Neural progenitor cell (in vitro differentiated cells): ENCODE data around the gene GPRC5B. TPM values are rescaled to one million over a fixed set of nuclear protein-coding genes. Genes with fewer than 3 reads are reported as not detected.
A peak's percentile ranks its signal among the peaks of the same experiment; 100 is the strongest.

Experiments
- DNase-seq: peaks from one replicate; pipeline ENCODE4 v3.0.0-alpha.2; 2016; ENCODE audit warnings: low spot score
- H2AFZ ChIP-seq: fragments of 200-600 bp; sonication (generic); replicated peaks from 2 replicates; pipeline ENCODE4 v1.6.1; 2016; ENCODE audit warnings: antibody characterized with exemption
- H3F3A ChIP-seq: fragments of 200-600 bp; sonication (generic); 2 replicates; pipeline ENCODE4 v1.6.1; 2016; ENCODE audit warnings: antibody characterized with exemption, low read depth
- H3K27ac ChIP-seq: fragments of 200-600 bp; sonication (generic); 2 replicates; pipeline ENCODE4 v1.5.1; 2016; ENCODE audit warnings: mild to moderate bottlenecking
- H3K27me3 ChIP-seq: fragments of 200-600 bp; sonication (generic); 2 replicates; pipeline ENCODE4 v1.6.1; 2016; ENCODE audit warnings: mild to moderate bottlenecking, moderate library complexity
- H3K36me3 ChIP-seq: fragments of 200-600 bp; sonication (generic); 2 replicates; pipeline ENCODE4 v1.5.1; 2016
- H3K4me1 ChIP-seq: fragments of 200-600 bp; sonication (generic); 2 replicates; pipeline ENCODE4 v1.6.1; 2016; ENCODE audit warnings: mixed run types
- H3K4me2 ChIP-seq: fragments of 200-600 bp; sonication (generic); 2 replicates; pipeline ENCODE4 v1.6.1; 2016
- H3K4me3 ChIP-seq: fragments of 200-600 bp; sonication (generic); 2 replicates; pipeline ENCODE4 v1.5.1; 2016
- H3K79me2 ChIP-seq: fragments of 200-600 bp; sonication (generic); 2 replicates; pipeline ENCODE4 v1.6.1; 2016; ENCODE audit warnings: low read depth
- H3K9ac ChIP-seq: fragments of 200-600 bp; sonication (generic); 2 replicates; pipeline ENCODE4 v1.6.1; 2016
- H3K9me3 ChIP-seq: fragments of 200-600 bp; sonication (generic); 2 replicates; pipeline ENCODE4 v1.5.1; 2016; ENCODE audit warnings: low read depth
- H4K20me1 ChIP-seq: fragments of 200-600 bp; sonication (generic); 2 replicates; pipeline ENCODE4 v1.6.1; 2016; ENCODE audit warnings: low read depth
- H3K27ac Mint-ChIP-seq: 3 replicates; pipeline ENCODE4 v1.8.0; 2021; ENCODE audit warnings: mixed read lengths
- H3K27me3 Mint-ChIP-seq: 2 replicates; pipeline ENCODE4 v1.8.0; 2022; ENCODE audit warnings: low read depth, mild to moderate bottlenecking, inconsistent platforms, moderate library complexity, mixed read lengths; ENCODE audit not compliant: insufficient read depth
- H3K36me3 Mint-ChIP-seq: 3 replicates; pipeline ENCODE4 v1.8.0; 2021; ENCODE audit warnings: mixed read lengths
- H3K4me1 Mint-ChIP-seq: 3 replicates; pipeline ENCODE4 v1.8.0; 2021; ENCODE audit warnings: mixed read lengths
- H3K4me3 Mint-ChIP-seq: 3 replicates; pipeline ENCODE4 v1.8.0; 2021; ENCODE audit warnings: mild to moderate bottlenecking, moderate library complexity, mixed read lengths
- H3K9me3 Mint-ChIP-seq: 3 replicates; pipeline ENCODE4 v1.8.0; 2020; ENCODE audit warnings: mixed read lengths
- EZH2 ChIP-seq: fragments of 200-600 bp; sonication (generic); IDR thresholded peaks from 2 replicates; pipeline ENCODE4 v1.6.1; 2017; ENCODE audit warnings: antibody characterized with exemption, mild to moderate bottlenecking, moderate library complexity
- EZH2phosphoT487 ChIP-seq: fragments of 200-600 bp; sonication (generic); IDR thresholded peaks from 2 replicates; pipeline ENCODE4 v1.6.1; 2017; ENCODE audit warnings: antibody characterized with exemption
- total RNA-seq: library from RNA; depleted of rRNA; stranded (reverse); fragments of >200 nt; gene quantifications from 2 replicates; pipeline ENCODE4 v1.2.3, GENCODE V29; 2015; ENCODE audit warnings: low replicate concordance
- TF ChIP-seq, protein P1 (sequence below): fragments of 200-600 bp; sonication (generic); IDR thresholded peaks from 2 replicates; pipeline ENCODE4 v1.5.1; 2017; ENCODE audit warnings: antibody characterized with exemption, mild to moderate bottlenecking

The GPRC5B gene
- total RNA-seq, 1 donor from 2014 or later, result 21.1 TPM

DNA sequence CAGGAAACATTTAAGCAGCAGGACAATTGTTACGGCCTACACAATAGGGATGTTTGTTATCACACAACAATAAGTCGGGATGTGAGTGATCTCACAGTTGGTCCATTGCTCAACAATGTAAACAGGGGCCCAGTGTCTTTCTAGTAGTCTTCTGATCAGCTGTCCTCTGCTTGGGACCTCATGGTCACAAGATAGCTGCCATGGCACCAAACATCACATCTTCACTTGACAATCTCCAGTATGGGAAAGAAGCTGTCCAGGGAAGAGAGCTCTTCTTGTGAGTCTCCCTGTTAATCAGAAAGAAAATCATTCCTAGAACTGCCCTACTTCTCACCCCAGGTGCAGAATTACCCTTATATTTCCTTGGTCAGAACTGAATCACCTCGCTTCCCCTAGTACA is 6.3 kb upstream of the GPRC5B start:
- no peak for TF ChIP-seq EZH2phosphoT487
- TF ChIP-seq, protein P1, sequence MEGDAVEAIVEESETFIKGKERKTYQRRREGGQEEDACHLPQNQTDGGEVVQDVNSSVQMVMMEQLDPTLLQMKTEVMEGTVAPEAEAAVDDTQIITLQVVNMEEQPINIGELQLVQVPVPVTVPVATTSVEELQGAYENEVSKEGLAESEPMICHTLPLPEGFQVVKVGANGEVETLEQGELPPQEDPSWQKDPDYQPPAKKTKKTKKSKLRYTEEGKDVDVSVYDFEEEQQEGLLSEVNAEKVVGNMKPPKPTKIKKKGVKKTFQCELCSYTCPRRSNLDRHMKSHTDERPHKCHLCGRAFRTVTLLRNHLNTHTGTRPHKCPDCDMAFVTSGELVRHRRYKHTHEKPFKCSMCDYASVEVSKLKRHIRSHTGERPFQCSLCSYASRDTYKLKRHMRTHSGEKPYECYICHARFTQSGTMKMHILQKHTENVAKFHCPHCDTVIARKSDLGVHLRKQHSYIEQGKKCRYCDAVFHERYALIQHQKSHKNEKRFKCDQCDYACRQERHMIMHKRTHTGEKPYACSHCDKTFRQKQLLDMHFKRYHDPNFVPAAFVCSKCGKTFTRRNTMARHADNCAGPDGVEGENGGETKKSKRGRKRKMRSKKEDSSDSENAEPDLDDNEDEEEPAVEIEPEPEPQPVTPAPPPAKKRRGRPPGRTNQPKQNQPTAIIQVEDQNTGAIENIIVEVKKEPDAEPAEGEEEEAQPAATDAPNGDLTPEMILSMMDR, result no peak
- no peak for TF ChIP-seq EZH2
- no peak overlapping the region for H3K27ac Mint-ChIP-seq
- H3K4me3 Mint-ChIP-seq, result no peak overlapping the region
- no peaks in the 10 kb centered on the region for H3K36me3 Mint-ChIP-seq
- H3K9me3 ChIP-seq, result no peaks in the 10 kb centered on the region
- H3K27ac ChIP-seq, result no peak overlapping the region
- H2AFZ ChIP-seq, result no peak overlapping the region
- H3K4me1 ChIP-seq, result no peaks in the 10 kb centered on the region
- no peak overlapping the region for H3K4me2 ChIP-seq
- H3K4me1 Mint-ChIP-seq, result peaks cover 3% of the 10 kb centered on the region
- no peaks in the 10 kb centered on the region for H3K79me2 ChIP-seq
- H3F3A ChIP-seq, result peaks cover 3% of the 10 kb centered on the region
- H3K9me3 Mint-ChIP-seq, result peaks cover 4% of the 10 kb centered on the region
- no peaks in the 10 kb centered on the region for H4K20me1 ChIP-seq
- no peak overlapping the region for H3K9ac ChIP-seq
- DNase-seq, result no peak
- H3K27me3 ChIP-seq, result peaks cover 3% of the 10 kb centered on the region
- peaks cover 6% of the 10 kb centered on the region for H3K27me3 Mint-ChIP-seq
- no peak overlapping the region for H3K4me3 ChIP-seq
- no peaks in the 10 kb centered on the region for H3K36me3 ChIP-seq

- Histone ChIP-seq H4K20me1 (no peaks in the 10 kb centered on the region), H3F3A (peaks cover 14% of the 10 kb centered on the region), H3K4me1 (no peaks in the 10 kb centered on the region), H2AFZ (no peak overlapping the region), H3K27ac (no peak overlapping the region), H3K9ac (no peak overlapping the region), H3K36me3 (no peaks in the 10 kb centered on the region), H3K4me3 (no peak overlapping the region), H3K79me2 (peaks cover 6% of the 10 kb centered on the region), H3K4me2 (no peak overlapping the region), H3K9me3 (no peaks in the 10 kb centered on the region), H3K27me3 (peaks cover 14% of the 10 kb centered on the region)
- peaks cover 5% of the 10 kb centered on the region for H3K27me3 Mint-ChIP-seq
- no peak for TF ChIP-seq EZH2
- TF ChIP-seq EZH2phosphoT487, result no peak
- TF ChIP-seq, protein P1, result no peak
- no peak overlapping the region for H3K4me3 Mint-ChIP-seq
- no peaks in the 10 kb centered on the region for H3K36me3 Mint-ChIP-seq
- H3K4me1 Mint-ChIP-seq, result peaks cover 6% of the 10 kb centered on the region
- DNase-seq, result no peak
- peaks cover 5% of the 10 kb centered on the region for H3K9me3 Mint-ChIP-seq
- no peak overlapping the region for H3K27ac Mint-ChIP-seq
Measured at GRCh38 chr16:19888834-19889233, 4.2 kb upstream of the GPRC5B start.

DNA sequence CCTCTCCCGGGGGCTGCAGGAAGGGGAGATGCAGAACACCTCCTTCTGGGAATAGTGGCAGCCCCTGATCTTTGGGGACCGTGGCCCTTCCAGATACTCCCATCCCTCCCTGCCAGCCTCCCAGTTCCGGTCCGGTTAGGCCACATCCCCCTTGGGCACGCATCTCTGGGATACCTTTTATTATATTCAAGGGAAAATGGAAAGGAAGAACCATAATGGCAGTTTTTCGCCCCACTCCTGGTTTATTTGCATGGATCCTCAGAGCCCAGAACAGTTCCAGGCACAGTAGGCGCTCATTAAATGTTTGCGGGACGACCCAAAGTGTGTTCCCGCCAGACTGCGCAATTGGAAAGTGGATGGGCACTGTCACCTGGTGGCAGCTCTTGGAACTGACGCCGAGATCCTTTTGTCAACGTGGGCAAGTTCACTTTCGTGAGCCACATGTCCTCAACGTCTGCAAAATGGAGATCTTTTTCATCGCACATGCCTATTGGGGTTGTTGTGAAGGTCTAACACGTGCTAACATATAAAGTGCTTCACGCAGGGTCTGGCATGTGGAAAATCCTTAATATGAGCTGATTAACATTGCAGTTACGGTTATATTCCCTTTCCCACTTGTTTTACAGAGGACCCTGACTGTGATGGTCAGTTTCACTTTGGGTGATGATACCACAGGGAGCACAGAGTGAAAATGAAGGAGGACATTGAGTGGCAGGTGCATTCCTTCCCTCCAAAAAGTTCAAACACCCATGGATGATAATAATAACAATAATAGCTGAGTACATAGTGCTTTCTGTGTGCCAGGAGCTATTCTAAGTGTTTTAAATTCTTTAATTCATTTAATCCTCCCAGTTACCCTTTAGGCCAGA is 1.7 kb upstream of the GPRC5B start:
- H3K36me3 Mint-ChIP-seq, result no peaks in the 10 kb centered on the region
- Histone ChIP-seq H3K36me3 (no peaks in the 10 kb centered on the region), H2AFZ (no peak overlapping the region), H3K27me3 (peaks cover 14% of the 10 kb centered on the region), H3K27ac (no peak overlapping the region), H4K20me1 (peaks cover 4% of the 10 kb centered on the region), H3K9me3 (no peaks in the 10 kb centered on the region), H3K79me2 (peaks cover 31% of the 10 kb centered on the region), H3K9ac (no peak overlapping the region), H3K4me3 (no peak overlapping the region), H3F3A (peaks cover 34% of the 10 kb centered on the region), H3K4me2 (no peak overlapping the region), H3K4me1 (peaks cover 9% of the 10 kb centered on the region)
- no peak for TF ChIP-seq EZH2phosphoT487
- TF ChIP-seq, protein P1, result peak; percentile 99
- peaks cover 5% of the 10 kb centered on the region for H3K9me3 Mint-ChIP-seq
- H3K27me3 Mint-ChIP-seq, result peaks cover 7% of the 10 kb centered on the region
- peaks cover 22% of the 10 kb centered on the region for H3K4me1 Mint-ChIP-seq
- DNase-seq, result peak; percentile 81
- H3K27ac Mint-ChIP-seq, result no peak overlapping the region
- peak overlapping the region; percentile 88 for H3K4me3 Mint-ChIP-seq
